Right kidney (tissue), 1 donor: ENCODE results near the gene GNPTAB.

Experiments used
- DNase-seq: peaks from one replicate; pipeline ENCODE4 v3.0.0-alpha.2; 2016

GNPTAB gene

DNA sequence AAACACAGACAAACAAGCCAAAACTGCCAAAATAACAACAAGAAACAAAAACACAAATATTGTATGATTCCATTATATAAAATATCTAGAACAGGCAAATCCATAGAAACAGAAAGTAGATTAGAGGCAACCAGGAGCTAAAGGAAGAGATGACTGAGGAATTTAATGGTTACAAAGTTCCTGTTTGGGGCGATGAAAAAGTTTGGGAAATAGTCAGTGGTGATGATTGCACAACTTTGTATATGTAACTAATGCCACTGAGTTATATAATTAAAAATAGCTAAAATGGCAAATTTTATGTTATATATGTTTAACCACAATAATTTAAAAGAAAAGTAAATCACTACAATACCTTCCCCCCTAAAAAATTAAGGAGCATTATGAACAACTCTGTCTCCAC is 24.5 kb downstream of the GNPTAB start:
- no peak for DNase-seq

DNA sequence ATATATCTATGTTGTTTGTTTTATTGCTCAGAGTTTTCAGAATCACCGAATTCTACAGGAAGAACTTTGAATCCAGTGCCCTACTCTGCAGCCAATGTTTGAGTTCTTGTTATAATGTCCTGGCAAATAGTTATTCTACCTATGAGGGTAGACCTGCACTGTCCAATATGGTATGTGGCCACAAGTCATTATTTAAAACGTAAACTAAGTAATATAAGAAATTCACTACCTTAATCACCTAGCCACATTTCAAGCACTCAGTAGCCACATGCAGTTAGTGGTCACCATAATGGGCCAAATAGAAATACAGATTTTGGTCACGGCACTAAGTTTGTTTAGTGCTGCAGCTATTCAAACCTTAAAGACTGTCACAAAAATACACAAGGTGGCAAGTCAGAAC is 26.4 kb downstream of the GNPTAB start:
- no peak for DNase-seq

DNA sequence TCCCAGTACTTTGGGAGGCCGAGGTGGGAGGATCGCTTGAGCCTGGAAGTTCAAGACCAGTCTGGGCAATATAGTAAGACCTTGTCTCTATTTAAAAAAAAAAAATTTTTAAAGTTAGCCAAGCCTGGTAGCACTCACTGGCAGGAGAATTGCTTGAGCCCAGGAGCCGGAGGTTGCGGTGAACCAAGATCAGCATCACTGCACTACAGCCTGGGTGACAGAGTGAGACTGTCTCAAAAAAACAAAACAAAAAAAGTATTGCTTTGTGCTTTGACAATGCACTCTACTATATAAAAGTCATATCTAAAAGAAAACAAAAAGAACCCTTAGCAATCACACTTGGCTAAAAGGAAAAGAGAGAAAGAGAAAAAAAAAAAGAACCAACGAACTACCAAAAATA is 26.8 kb downstream of the GNPTAB start:
- DNase-seq, result no peak

DNA sequence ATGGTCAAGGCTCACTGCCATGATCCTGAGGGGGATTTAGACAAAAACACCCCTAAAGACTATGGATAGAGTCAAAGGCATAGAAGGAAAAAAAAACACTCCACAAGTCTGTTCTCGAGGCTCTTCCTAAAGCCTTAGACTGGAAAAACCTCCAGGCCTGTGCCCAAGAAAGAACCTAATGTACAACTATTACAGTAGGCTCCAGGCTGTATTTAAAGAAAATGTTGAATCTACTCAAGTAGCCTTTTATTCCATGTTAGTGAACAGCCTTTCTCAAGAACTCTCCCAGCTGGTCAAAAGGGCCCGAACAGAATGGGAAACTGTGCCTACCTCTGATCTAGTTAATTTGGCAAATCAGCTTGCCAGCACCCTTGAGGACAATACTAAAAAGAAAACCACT is 28.3 kb downstream of the GNPTAB start:
- no peak for DNase-seq

DNA sequence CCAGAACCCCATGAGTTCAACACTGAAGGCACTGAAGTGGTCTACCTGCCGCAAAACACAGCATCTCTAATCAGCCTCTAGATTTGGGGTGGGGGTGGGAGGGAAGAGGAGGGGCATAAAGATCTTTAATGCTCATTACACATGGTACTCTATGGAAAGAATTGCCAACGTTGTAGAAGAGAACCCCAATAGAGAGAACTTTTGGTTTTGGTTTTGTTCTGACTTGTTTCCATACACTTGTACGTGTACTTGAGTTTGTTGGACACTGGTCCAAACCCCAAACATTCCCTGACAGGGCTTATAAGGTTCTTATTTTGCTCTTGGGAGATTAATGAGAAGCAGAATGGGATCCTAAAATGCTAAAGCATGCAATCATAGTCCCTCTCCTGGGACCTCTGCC is 31.0 kb downstream of the GNPTAB start:
- DNase-seq, result no peak

DNA sequence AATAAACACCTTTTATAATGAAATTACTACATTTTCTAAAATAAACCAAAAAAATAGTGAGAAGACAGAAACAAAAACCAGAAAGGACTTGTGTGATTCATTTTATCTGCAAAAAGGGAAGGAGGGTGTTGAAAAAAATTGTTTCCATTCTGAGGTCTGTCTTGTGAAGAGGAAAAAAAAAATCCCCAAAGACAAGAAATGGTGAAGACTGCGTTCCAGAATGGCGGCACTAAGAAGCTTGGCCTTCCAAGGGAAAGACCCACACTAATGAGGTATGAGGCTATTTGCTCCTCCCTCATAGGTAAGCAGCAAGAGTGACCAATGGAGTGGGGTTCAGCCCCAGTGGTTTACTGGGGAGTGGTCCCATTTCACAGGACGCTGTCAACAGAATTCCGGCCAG is 35.0 kb downstream of the GNPTAB start:
- DNase-seq, result no peak

DNA sequence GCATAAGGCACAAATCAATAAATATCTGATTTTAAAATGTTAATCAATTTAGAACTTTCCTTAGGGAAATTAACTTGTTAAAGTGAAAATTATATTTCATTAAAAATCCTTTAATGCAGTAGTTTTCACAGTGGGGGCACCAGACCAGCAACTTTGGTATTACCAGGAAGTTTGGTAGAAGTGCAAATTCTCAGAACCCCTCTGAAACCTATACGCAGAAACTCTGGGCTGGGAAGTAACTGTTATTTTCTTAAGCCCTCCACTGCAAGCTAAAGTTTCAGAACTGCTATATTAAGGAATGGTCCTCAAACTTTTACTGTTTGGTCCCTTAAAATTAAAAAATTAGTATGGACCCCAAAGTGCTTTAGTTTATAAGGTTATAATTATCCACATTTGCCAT is 35.7 kb downstream of the GNPTAB start:
- DNase-seq, result no peak

DNA sequence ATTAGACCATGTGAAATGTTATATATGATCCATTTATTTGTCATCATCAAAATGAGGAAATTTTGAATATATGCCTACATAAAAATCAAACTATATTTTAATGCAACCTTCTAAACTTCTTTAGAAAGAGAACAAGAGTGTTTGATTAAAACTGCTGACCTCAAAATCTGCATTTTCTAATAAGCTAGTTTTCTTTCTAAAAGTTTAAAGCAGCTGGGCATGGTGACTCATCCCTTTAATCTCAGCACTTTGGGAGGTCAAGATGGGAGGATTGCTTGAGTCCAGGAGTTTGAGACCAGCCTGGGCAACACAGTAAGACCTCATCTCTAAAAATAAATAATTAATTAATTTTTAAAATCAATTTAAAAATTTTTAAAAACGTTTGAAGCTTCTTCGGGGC is 36.2 kb downstream of the GNPTAB start:
- DNase-seq, result no peak

DNA sequence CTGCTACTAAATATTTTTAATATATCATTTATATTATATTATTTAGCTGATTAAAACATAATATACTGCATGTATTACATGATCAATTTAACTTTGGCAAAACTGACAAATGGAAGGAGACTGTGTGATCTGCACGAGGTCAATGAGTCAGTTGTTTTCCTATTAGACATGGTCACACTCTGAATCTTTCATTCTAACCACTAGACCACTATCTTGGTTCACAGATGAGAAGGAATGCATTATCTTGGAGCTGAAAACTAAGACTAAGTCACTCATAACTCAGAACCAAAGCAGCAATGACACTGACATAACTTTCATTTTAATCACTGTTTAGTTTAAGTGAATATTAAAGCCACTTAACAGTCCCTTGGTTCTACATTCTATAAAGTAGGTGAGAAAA is 37.4 kb downstream of the GNPTAB start:
- DNase-seq, result no peak

DNA sequence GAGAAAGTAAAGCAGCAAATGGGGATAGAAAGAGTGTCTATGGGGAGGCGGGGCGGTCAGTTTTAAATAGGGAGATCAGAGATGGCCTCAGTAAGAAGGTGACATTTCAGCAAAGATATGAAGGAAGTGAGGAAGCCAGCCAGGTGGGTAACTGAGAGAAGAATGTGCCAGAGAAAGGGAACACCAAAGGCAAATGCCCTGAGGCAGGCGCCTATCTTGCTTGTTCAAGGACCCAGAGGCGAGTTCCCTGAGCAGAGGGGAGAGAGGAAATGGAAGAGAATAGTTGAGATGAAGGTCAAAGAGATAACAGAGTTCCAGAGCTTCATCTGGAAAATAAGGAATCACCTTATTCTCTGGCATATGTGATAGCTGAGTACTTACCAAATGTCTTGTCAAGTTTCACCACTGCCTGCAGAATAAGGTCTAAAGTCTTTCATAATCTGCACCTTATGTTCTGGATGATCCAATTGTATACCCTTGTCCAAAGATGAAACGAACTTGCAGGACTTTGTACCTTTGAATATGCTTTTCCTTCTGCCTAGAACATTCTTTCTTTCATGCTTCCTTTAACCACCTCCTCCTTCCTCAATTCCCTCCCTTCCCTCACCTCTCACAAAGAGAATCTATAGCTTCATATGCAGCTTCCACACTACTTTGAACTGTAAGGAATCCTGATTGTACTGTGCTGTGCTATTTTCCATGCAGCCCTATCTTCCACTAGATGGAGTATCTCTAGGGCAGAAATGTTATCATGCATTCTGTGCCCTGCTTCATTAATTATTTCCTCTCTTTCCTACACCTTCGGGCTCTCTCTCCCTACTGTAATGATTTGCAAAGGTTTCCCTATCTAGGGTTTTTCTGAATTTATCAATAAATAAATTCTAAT is 38.5 kb downstream of the GNPTAB start:
- DNase-seq, result no peak

DNA sequence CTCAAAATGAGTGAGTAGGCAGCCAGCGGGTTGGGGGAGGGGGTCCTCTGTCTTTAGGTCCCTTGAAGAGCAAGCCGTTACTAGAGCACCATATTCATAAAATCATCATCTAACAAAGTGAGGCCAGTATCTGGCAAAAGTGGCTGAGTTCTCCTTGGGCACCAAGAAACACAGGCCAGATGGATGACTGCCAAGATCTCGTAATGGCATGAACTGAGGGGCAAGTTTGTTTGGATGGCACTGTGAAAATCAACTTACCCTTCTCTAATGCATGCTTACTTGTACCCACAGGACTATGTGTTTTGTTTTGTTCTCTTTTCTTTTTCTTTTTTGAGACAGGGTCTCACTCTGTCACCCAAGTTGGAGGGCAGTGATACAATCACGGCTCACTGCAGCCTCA is 41.6 kb downstream of the GNPTAB start:
- no peak for DNase-seq

DNA sequence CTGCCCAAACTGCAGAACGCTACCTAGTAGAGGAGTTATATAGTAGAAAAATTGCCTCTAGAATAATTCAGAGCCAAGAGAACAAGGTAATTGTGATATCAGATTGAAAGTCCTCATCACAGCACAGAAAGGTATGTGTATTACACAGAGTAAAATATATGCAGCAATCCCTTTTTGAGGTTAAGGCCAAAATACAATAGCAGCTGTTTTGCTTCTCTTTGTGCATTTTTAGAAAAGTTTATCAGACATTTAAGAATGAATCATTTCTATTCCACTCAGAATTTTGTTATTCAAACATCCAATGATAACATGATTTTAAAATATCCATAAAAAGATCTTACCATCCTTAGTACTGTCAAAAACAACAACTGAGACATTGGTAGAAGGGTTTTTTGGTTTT is 45.1 kb downstream of the GNPTAB start:
- no peak for DNase-seq

DNA sequence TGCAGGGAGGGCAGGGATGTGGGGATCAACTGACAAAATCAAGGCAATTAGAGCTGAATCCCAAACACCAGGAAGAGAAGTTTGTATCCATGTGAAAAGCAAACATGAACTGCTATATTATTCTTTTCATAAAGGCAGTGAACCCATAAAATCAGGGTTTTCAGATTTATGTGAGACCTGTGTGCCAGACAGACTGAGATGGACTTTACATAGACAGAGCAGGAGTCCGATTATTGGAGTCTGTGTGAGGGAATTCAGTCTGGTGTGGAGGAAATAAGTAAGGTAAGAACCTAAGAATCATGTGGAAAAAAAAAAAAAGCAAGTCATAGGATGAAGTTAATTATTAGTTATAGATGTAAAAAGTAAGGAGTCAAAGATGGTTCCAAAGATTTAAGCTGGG is 46.4 kb downstream of the GNPTAB start:
- DNase-seq, result no peak

DNA sequence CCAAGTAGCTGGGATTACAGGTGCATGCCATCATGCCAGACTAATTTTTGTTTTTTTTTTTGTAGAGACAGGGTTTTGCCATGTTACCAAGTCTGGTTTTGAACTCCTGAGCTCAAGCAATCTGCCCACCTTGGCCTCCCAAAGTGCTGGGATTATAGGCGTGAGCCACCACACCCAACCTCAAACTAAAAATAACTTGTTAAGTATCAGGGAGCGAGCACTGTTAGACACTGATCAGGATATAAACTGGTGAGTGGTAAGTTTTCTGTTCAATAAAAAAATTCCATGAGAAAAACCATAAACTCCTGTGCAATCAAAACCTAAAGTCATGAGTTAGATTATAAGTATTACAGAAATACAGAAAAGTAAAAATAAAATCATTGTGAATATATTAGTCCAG is 46.9 kb downstream of the GNPTAB start:
- DNase-seq, result no peak

DNA sequence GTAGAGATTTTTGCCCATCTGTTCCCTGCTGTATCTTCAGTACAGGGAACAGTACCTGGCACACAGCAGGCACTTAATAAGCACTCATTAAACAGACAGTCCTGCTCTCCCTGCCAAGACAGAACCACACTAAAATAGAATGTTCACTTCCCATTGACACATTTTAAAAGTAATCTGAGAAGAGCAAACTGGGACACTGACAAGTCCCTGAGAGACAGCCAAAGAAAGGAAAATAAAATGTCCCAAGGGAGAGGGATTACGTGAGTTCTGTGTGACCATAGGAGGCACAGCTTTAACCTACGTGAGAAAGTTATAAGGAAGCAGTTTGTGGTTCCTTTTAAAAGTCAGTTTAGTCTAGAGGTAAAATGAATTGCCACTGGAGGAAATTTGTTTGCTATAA is 47.6 kb downstream of the GNPTAB start:
- DNase-seq, result no peak

DNA sequence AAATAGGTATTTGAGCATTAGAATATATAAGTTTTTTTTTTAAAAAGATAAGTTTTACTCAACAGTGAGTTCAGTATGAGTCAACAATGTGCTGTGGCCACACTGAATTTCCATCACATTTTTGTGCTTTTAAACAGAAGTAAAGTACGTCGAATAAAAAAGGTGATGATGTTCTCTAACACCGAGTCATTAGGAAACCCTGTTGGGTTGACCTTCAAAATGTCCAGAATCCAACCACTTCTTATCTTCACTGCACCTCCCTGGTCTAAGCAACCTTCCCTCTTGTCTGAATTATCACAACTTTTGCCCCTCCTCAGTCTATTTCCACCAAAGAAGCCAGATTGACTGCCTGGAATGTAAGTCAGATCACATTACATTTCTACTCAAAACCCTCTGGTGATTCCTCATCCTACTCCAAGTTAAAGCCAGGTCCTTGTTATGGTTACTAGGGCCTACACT is 48.5 kb downstream of the GNPTAB start:
- DNase-seq, result no peak

DNA sequence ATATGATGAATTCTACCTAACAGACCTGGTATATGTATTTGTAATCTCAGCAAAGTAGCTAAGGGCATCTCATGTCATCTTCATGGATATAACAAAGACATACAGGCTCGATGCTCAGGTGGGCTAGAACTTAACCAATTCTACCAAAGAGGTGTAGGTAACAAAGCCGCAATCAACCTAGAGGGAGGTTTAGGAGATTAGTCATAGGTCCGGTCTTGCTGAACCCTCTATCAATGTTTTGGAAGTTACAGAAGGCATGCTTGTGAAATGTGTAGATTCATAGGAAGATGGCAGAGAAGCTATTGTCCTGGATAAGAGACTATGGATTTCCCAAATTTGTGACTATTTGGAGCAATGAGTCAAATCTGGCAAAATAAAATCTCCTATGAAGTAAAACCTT is 48.9 kb downstream of the GNPTAB start:
- DNase-seq, result no peak

DNA sequence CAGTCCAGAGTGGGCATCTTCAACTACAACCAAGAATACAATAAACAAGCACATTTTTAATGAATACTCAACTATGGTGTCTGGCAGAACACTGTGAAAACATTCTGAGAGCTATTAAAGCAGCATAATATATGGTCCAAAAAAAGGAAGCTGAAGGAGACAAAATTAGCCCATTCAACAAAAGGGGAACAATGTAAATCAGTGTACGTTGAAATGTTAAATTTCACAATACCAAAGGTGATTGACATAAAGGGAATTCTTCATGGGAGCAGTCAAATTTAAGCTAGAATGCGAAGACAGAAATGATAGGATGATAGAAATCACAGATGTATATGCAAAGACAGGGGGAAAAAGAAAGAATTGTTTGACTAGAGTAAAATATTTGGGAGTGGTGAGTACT is 50.2 kb downstream of the GNPTAB start:
- DNase-seq, result no peak

DNA sequence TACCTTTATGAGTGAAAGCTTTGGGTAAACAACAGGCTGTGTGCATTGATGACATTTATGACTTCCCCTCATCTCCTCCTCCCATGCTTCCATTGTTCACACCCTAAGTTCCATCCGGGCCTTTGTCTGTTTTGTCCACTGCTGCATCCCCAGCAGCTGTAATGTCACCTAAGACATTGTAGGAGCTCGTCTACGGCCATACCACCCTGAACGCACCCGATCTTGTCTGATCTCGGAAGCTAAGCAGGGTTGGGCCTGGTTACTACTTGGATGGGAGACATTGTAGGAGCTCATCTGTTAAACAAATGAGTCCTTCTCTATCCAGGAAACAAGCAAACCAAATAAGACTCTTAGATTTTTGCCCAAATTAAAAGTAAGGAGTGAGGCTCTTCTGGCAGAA is 51.1 kb downstream of the GNPTAB start:
- no peak for DNase-seq

DNA sequence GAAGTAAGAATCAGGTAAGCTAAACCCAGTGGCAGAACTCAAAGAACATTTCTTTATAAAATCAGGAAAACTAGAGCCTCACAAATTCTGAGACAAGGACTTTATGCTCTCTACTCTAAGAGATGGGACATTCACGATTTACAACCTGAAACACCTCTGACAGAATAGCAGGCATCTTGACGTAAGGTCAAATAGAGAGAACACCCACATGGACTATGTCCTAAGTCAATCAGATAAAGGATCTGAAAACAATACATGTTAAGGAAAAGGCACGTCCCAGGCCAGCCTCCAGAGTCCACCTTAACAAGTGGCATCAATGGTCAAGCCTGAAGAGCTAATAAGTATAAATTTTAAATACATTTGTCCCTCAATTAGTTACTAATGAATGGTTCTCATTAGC is 51.6 kb downstream of the GNPTAB start:
- DNase-seq, result no peak

DNA sequence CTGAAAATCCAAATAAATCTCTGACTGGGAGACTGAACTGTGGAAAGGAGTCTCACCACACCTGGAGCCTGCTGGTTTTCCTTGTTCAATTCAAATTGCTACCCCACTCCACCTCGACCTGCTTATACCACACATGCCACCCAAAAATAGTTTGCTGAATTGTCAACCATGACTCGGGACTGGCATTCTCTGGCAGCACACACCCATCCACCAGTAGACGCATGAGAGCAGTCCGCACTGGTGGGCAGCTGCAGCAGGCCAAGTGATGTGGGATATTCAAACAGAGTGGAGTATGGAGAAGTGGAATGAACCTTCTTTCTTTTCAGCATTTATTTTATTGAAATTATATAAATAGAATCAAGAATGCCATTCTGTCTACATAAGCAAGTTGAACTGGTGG is 52.8 kb downstream of the GNPTAB start:
- DNase-seq, result no peak

DNA sequence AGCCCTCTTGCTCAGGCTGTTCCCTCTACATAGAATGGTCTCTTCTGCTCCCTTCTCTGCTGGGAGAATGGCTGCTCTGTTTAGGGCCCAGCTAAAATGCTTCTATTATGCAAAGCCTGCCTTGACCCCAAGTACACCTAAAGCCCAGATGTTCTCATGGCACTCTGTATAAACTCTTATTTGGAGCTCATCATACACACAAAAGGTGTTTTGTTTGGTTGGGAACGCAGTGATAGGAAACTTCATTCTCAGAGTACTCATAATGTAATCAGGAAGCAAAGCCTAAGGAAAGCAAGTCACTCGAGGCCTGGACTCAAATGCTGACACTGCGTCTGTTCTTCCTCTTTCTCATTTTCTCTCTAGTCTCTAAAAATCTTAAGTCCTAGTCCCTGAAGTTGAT is 53.3 kb downstream of the GNPTAB start:
- DNase-seq, result no peak

DNA sequence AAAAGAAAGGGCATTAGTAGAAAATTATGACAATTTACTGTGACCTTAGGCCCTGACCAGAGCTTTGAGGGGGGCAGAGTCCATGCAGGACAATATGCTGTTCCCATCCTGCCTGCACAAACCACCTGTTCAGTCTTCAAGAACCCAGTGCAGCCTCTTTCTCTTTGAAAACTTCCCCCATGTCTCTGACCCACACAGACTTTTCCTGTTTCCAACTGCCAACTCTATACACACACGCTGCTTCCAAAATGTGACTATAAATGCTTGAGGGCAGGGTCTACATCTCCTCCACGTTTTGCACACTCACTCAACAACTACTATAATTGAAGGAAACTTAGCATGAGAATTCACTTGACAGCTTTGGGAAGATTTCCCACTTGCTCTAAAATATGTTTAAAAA is 54.9 kb downstream of the GNPTAB start:
- DNase-seq, result no peak

DNA sequence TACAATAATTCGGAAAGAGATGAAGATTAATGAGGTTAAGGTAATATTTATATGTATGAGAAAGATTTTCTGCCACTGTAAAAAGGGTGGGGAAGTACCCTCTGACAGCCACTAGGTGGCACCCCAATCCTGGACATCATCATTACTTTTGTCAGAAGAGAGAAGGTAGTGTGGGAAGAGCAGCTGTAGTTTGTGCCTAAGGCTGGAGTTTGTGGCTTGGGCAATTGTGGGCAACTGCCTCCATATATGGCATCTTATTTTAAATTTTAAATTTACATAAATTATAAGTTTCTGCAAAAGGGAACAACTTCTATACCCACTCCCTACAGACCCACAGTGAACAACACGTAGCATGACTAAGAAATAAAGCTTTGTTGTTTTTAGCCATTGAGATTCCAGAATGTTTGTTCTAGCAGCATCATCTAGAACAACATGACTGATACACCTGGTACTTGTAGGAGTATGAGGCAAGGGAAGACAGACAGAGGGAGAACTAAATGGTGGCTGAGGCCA is 57.1 kb downstream of the GNPTAB start:
- DNase-seq, result peak; percentile 25
